ENCODE data around the gene DNAH12. TPM values are rescaled to one million over a fixed set of nuclear protein-coding genes. Genes with fewer than 3 reads are reported as not detected.

The DNAH12 gene
- total and polyA plus RNA-seq, 10 of the 15 experiments (the other 5 are each of a cell fraction or from before 2014, with no cell fraction given) = under 0.01 to 0.35 (median 0.08) TPM

DNA sequence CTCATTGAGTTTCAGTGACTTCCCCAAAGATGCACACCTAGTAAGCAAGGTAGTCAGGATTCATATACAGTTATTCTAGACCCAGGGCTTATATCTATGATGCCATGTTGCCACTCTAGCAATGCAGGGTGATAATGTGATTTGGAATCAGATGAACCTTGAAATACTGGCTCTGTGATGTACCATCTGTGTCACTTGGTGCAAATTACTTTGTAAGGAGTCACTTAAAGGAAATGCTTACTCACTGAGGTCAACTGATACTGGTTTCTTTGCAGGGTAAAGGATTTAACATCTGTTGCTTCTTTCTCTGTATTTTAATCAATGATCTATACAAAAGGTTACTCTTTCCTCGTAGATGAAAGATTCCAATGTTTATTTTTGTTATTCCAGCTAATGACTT is 262.4 kb downstream of the DNAH12 start:
- Histone ChIP-seq H3K79me2 (ENCODE audit: control insufficient read depth, insufficient read depth, low read length) (no peaks in the 10 kb centered on the region), H3K36me3 (ENCODE audit: control insufficient read depth in 2 of 2, insufficient read depth in 2 of 2, low read length in 1 of 2) (no peaks in the 10 kb centered on the region), H3K4me3 (no peak overlapping the region), H3K27me3 (replicated peaks in 1 of 2; ENCODE audit: control insufficient read depth in 2 of 2, insufficient read depth in 2 of 2, low read length in 1 of 2) (no peaks in the 10 kb centered on the region), H2AFZ (ENCODE audit: control insufficient read depth, low read depth, low read length) (no peak overlapping the region), H3K9me3 (replicated peaks; ENCODE audit: control insufficient read depth, insufficient read depth, low read length) (no peaks in the 10 kb centered on the region; the same call in 2 of the 3 replicates), H3K4me1 (ENCODE audit: control insufficient read depth, insufficient read depth, low read length) (no peaks in the 10 kb centered on the region), H3K4me2 (ENCODE audit: control insufficient read depth, insufficient read depth) (no peak overlapping the region), H4K20me1 (ENCODE audit: control insufficient read depth, insufficient read depth) (no peaks in the 10 kb centered on the region), H3K27ac (ENCODE audit: control insufficient read depth, insufficient read depth) (no peak overlapping the region), H3K9ac (ENCODE audit: control insufficient read depth, insufficient read depth, low read length) (no peak overlapping the region)
- no peak for TF ChIP-seq RUNX3 (IDR thresholded peaks at IDR 0.05; ENCODE audit: low read length)
- no peak for TF ChIP-seq NR2C2 (IDR thresholded peaks at IDR 0.05; ENCODE audit: borderline replicate concordance, control insufficient read depth, insufficient read length, low read depth)
- TF ChIP-seq RFX5 (IDR thresholded peaks at IDR 0.05; ENCODE audit: low read depth, low read length) = no peak
- TF ChIP-seq POLR2AphosphoS2 (IDR thresholded peaks at IDR 0.05; ENCODE audit: low read depth, low read length) = 0 out of 2 replicates have a peak, but pooled peaks have one; percentile 27
- CTCF ChIA-PET = no interaction called here
- in situ Hi-C loops (cut with MboI) (no loop called here), intact Hi-C loops (cut with micrococcal nuclease; ENCODE audit: unreplicated experiment) (no loop called here)
- POLR2A ChIA-PET = interaction anchor here (0.6 kb wide), 1 partner anchor 56 kb away, joined by 3 read pairs; no protein-coding TSS in a partner anchor
- FAIRE-seq (no peak), DNase-seq (ENCODE audit: low read depth, low spot score) (no peak), ATAC-seq (no peak)
- SMC1A ChIA-PET (ENCODE audit: uncharacterized antibody, unreplicated experiment) = interaction anchor here (0.6 kb wide), 1 partner anchor 23 kb away, joined by 4 read pairs; no protein-coding TSS in a partner anchor
- no TSS peak for BruUV-seq (replicated peaks)
- RAD21 ChIA-PET (ENCODE audit: unreplicated experiment) = no interaction called here
- 36% methylated on average over 1 of the region's 1 CpG for WGBS (ENCODE audit: insufficient coverage, insufficient replicate concordance, low lambda C conversion rate, missing lambda C conversion rate)

DNA sequence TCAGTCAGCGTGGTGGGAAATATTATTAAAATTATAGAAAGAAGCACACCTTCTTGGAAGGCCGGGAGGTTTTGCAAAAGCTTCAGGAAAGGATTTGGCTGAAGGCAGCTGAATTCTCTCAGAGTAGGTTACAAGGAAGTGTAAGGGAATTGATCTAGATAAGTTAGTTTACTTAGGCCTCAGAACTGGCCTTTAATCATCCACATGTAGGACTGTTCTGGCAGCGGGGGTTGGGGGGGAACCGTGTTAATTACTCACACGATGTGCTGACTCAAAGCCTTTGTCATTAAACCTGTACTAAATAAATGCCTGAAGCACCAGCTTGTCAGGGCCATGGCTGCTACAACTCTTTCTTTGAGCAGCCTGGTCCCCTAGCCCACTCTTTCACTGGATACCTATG is 264.5 kb downstream of the DNAH12 start:
- Histone ChIP-seq H3K36me3 (ENCODE audit: control insufficient read depth in 2 of 2, insufficient read depth in 2 of 2, low read length in 1 of 2) (no peaks in the 10 kb centered on the region), H3K27me3 (replicated peaks in 1 of 2; ENCODE audit: control insufficient read depth in 2 of 2, insufficient read depth in 2 of 2, low read length in 1 of 2) (no peaks in the 10 kb centered on the region), H2AFZ (ENCODE audit: control insufficient read depth, low read depth, low read length) (no peak overlapping the region), H4K20me1 (ENCODE audit: control insufficient read depth, insufficient read depth) (no peaks in the 10 kb centered on the region), H3K4me3 (no peak overlapping the region), H3K4me2 (ENCODE audit: control insufficient read depth, insufficient read depth) (no peak overlapping the region), H3K4me1 (ENCODE audit: control insufficient read depth, insufficient read depth, low read length) (no peaks in the 10 kb centered on the region), H3K79me2 (ENCODE audit: control insufficient read depth, insufficient read depth, low read length) (no peaks in the 10 kb centered on the region), H3K9ac (ENCODE audit: control insufficient read depth, insufficient read depth, low read length) (no peak overlapping the region), H3K9me3 (replicated peaks; ENCODE audit: control insufficient read depth, insufficient read depth, low read length) (no peaks in the 10 kb centered on the region), H3K27ac (ENCODE audit: control insufficient read depth, insufficient read depth) (no peak overlapping the region)
- ChIA-PET SMC1A (ENCODE audit: uncharacterized antibody, unreplicated experiment) (no interaction called here), POLR2A (interaction anchor here (0.6 to 0.7 kb wide), 2 partner anchors 10 to 272 kb away, joined by 4 to 9 read pairs; no protein-coding TSS in a partner anchor), CTCF (interaction anchor here (0.6 to 1.2 kb wide), 2 partner anchors 110 to 323 kb away, joined by 3 to 4 read pairs; no protein-coding TSS in a partner anchor), RAD21 (ENCODE audit: unreplicated experiment) (no interaction called here)
- 98% methylated on average over 5 of the region's 5 CpGs for WGBS (ENCODE audit: insufficient coverage, insufficient replicate concordance, low lambda C conversion rate, missing lambda C conversion rate)
- ATAC-seq (no peak), DNase-seq (ENCODE audit: low read depth, low spot score) (no peak), FAIRE-seq (no peak)
- intact Hi-C loops (cut with micrococcal nuclease; ENCODE audit: unreplicated experiment) = no loop called here
- BruUV-seq (replicated peaks) = no TSS peak
- in situ Hi-C loops (cut with MboI) = no loop called here
- TF ChIP-seq, protein P1, sequence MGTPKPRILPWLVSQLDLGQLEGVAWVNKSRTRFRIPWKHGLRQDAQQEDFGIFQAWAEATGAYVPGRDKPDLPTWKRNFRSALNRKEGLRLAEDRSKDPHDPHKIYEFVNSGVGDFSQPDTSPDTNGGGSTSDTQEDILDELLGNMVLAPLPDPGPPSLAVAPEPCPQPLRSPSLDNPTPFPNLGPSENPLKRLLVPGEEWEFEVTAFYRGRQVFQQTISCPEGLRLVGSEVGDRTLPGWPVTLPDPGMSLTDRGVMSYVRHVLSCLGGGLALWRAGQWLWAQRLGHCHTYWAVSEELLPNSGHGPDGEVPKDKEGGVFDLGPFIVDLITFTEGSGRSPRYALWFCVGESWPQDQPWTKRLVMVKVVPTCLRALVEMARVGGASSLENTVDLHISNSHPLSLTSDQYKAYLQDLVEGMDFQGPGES (IDR thresholded peaks at IDR 0.05) = no peak
- TF ChIP-seq SREBF2 (IDR thresholded peaks at IDR 0.05; ENCODE audit: low read length) (no peak), SIN3A (IDR thresholded peaks at IDR 0.05; ENCODE audit: low read depth, low read length) (no peak), STAT3 (IDR thresholded peaks at IDR 0.05; ENCODE audit: low read depth, low read length) (no peak), SMARCA5 (IDR thresholded peaks at IDR 0.05) (no peak), HCFC1 (IDR thresholded peaks at IDR 0.05; ENCODE audit: low read length) (no peak), RFX5 (IDR thresholded peaks at IDR 0.05; ENCODE audit: low read depth, low read length) (no peak), HDAC6 (IDR thresholded peaks at IDR 0.05; ENCODE audit: unreplicated experiment) (no peak), JUND (IDR thresholded peaks at IDR 0.05; ENCODE audit: low read depth, low read length) (no peak), RUNX3 (IDR thresholded peaks at IDR 0.05; ENCODE audit: low read length) (no peak)
- TF ChIP-seq, protein P2, sequence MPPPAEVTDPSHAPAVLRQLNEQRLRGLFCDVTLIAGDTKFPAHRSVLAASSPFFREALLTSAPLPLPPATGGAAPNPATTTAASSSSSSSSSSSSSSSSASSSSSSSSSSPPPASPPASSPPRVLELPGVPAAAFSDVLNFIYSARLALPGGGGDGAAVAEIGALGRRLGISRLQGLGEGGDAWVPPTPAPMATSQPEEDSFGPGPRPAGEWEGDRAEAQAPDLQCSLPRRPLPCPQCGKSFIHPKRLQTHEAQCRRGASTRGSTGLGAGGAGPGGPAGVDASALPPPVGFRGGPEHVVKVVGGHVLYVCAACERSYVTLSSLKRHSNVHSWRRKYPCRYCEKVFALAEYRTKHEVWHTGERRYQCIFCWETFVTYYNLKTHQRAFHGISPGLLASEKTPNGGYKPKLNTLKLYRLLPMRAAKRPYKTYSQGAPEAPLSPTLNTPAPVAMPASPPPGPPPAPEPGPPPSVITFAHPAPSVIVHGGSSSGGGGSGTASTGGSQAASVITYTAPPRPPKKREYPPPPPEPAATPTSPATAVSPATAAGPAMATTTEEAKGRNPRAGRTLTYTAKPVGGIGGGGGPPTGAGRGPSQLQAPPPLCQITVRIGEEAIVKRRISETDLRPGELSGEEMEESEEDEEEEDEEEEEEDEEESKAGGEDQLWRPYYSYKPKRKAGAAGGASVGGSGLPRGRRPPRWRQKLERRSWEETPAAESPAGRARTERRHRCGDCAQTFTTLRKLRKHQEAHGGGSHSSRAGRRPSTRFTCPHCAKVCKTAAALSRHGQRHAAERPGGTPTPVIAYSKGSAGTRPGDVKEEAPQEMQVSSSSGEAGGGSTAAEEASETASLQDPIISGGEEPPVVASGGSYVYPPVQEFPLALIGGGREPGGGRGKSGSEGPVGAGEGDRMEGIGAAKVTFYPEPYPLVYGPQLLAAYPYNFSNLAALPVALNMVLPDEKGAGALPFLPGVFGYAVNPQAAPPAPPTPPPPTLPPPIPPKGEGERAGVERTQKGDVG (CRISPR knock-in tag; IDR thresholded peaks at IDR 0.05) = no peak
- TF ChIP-seq, protein P3, sequence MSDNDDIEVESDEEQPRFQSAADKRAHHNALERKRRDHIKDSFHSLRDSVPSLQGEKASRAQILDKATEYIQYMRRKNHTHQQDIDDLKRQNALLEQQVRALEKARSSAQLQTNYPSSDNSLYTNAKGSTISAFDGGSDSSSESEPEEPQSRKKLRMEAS (IDR thresholded peaks at IDR 0.05; ENCODE audit: low read depth, low read length) = no peak
